HG03196 (cell line): ENCODE data around the gene CDC42SE2.
A peak's percentile ranks its signal among the peaks of the same experiment; 100 is the strongest.
"Not testable (repeated sequence)": the region's sequence is repeated elsewhere in the genome, so short reads cannot be mapped to it uniquely, and the experiment has no call there.

Source experiments
- ATAC-seq: cut with Tn5 transposase; IDR thresholded peaks from one replicate; pipeline ENCODE4 v1.9.1; 2021; ENCODE audit not compliant: unreplicated experiment

CDC42SE2 gene

GRCh38 chr5:131363811-131364506 is 100.1 kb downstream of the CDC42SE2 start:
- ATAC-seq = no peak

DNA sequence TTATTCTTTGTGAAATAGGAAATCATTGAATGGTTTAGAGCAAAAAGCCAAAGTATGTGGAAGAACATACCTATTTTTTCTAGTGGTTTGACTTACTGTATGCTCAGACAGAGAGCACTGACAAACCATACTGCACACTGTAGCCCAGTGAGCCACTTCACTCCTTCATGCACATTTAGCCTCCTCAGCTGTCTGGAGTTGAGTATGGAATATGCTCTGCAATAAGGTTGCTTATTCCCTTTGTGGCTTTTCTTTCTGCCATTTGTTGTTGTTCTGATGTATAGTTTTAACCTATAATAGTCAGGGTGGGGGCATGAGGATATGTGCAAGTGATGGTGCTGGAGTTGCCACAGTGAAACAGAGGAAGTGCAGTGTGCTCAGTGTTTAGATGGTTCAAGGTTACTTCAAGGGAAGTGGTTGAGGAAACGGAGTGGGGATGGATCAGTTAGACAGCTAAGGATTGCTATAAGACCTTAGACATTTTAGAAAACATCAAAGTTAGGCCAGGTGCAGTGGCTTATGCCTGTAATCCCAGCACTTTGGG is 100.7 kb downstream of the CDC42SE2 start:
- ATAC-seq = no peak

- no peak for ATAC-seq
These were observed 102.6 kb downstream of the CDC42SE2 start for GRCh38 chr5:131366428-131366827.

GRCh38 chr5:131367219-131367860 is 103.5 kb downstream of the CDC42SE2 start:
- no peak for ATAC-seq

GRCh38 chr5:131368866-131369265 is 105.0 kb downstream of the CDC42SE2 start:
- no peak for ATAC-seq

- ATAC-seq = no peak
These were observed 105.7 kb downstream of the CDC42SE2 start for GRCh38 chr5:131369558-131369957.

- ATAC-seq = no peak
These were observed 108.0 kb downstream of the CDC42SE2 start for GRCh38 chr5:131371835-131372234.

DNA sequence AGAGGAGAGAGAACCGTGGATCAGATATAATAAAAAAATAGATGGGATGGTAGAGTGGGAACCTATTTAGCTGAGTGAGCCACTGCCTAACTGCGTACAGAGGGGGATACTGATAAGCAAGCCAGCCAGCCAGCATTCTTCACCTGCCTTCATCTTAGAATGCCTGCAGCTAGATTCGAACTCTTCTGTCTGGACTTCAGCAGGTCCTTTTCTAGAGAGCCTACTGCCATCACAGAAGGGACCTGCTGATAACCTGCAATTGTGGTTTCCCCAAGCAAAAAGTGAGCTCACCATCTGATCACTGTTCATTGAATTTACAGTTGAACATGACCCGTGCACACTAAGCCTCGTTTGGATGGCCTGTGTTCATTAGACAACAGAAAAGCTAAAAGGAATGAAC is 109.4 kb downstream of the CDC42SE2 start:
- no peak for ATAC-seq

- no peak for ATAC-seq
These were observed 111.5 kb downstream of the CDC42SE2 start for GRCh38 chr5:131375351-131375750.

DNA sequence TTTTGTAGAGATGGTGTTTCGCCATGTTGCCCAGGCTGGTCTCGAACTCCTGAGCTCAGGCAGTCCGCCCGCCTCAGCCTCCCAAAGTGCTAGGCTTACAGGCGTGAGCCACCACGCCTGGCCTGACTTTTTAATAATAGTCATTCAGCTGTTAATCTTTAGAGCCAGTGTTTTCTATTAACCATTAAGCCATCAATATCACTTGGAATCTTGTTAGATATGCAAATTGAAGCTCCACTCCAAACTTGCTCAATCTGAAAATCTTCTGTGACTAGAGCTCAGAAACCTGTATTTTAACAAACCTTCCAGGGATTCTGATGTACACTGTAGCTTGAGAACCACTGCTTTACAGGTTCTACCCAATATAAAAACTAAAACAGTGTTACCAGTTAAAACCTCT is 113.5 kb downstream of the CDC42SE2 start:
- no peak for ATAC-seq

DNA sequence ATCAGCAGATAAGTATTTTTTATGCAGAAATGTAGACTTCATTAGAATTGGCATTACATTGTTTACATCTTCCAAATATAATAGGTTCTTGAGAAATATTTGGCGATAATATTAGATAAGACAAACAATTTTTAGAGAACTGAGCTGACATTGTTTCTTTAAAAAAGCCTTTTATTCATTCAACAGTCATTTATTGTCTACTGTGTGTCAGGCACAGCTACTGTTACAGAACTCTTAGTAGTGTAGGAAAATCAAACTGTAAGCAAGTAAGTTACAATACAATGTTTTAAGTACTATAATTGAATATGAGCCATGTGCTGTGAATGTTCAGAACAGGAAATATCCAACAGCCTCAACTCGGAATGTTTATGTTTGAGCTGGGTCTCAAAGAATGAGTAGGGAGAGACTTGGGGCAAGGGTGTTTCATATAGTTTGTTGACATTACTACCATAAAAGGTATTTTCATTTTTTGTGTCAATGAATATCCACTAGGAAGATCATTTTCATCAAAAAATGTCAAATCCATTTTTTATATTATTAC is 114.0 kb downstream of the CDC42SE2 start:
- ATAC-seq = no peak

GRCh38 chr5:131378721-131379541 is 115.1 kb downstream of the CDC42SE2 start:
- no peak for ATAC-seq

- ATAC-seq = peak; percentile 38
These were observed 115.9 kb downstream of the CDC42SE2 start for GRCh38 chr5:131379723-131380122.

DNA sequence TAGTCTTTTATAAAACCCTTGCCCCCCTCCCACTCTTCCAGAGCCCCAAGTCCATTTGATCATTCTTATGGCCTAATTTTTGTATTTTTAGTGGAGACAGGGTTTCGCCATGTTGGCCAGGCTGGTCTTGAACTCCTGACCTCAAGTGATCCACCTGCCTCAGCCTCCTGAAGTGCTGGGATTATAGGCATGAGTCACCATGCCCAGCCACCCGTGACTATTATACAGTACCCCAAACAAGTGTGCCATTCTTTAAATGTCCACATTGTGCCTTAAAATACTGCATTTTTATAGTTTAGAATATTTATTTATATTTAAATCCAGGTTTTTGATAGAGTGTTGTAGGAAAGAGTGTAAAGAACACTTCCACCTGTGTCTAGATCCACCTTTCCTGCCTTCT is 116.4 kb downstream of the CDC42SE2 start:
- not testable (repeated sequence) for ATAC-seq

GRCh38 chr5:131381021-131381420 is 117.2 kb downstream of the CDC42SE2 start:
- ATAC-seq = no peak

GRCh38 chr5:131381777-131382176 is 117.9 kb downstream of the CDC42SE2 start:
- ATAC-seq = peak; percentile 52

GRCh38 chr5:131382407-131383395 is 118.8 kb downstream of the CDC42SE2 start:
- ATAC-seq = peak; percentile 63

- ATAC-seq = no peak
These were observed 120.3 kb downstream of the CDC42SE2 start for GRCh38 chr5:131384173-131384572.

- ATAC-seq = no peak
These were observed 120.9 kb downstream of the CDC42SE2 start for GRCh38 chr5:131384616-131385214.

DNA sequence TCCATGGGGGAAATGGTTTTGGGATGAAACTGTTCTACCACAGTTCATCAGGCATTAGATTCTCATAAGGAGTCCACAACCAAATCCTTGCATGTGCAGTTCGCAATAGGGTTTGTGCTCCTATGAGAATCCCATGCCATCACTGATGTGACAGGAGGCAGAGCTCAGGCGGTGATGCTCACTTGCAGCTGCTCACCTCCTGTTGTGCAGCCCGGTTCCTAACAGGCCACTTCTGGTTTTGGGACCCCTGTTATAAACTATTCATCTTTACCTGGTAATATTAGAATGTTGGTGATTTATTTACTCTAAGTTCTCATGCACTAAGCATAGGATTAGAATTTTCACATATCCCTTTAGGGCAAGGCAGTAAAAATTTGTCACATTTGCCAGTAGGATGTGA is 122.3 kb downstream of the CDC42SE2 start:
- ATAC-seq = no peak
